H4 (cell line): ENCODE measurements around the gene SNTA1. TPM values are rescaled to one million over a fixed set of nuclear protein-coding genes. Genes with fewer than 3 reads are reported as not detected.
"Not testable (repeated sequence)": the region's sequence is repeated elsewhere in the genome, so short reads cannot be mapped to it uniquely, and the experiment has no call there.

ENCODE experiments used
- DNase-seq: peaks from one replicate; pipeline ENCODE4 v3.0.0-alpha.2; 2015; ENCODE audit warnings: low spot score
- total RNA-seq: library from RNA; depleted of rRNA; stranded (reverse); fragments of >200 nt; shearing (Covaris generic); gene quantifications from 2 replicates; pipeline ENCODE4 v1.2.3, GENCODE V29; 2014; rRNA removed

Gene SNTA1
- total RNA-seq, 1 experiment from 2014 or later: 9.2 TPM

GRCh38 chr20:33394718-33395117 lies 48.8 kb downstream of the SNTA1 start:
- DNase-seq: no peak

GRCh38 chr20:33393609-33394008 lies 50.0 kb downstream of the SNTA1 start:
- no peak for DNase-seq

GRCh38 chr20:33391722-33392415 lies 51.7 kb downstream of the SNTA1 start:
- DNase-seq: no peak

- not testable (repeated sequence) for DNase-seq
Measured at GRCh38 chr20:33389326-33389725, 54.2 kb downstream of the SNTA1 start.

GRCh38 chr20:33388268-33388667 lies 55.3 kb downstream of the SNTA1 start:
- DNase-seq: no peak

GRCh38 chr20:33387177-33387576 lies 56.4 kb downstream of the SNTA1 start:
- DNase-seq: peak; percentile 52

- DNase-seq: no peak
Measured at GRCh38 chr20:33386673-33387072, 56.9 kb downstream of the SNTA1 start.

GRCh38 chr20:33377366-33377765 lies 66.2 kb downstream of the SNTA1 start:
- DNase-seq: no peak

- peak; percentile 97 for DNase-seq
Measured at GRCh38 chr20:33373735-33374605, 69.6 kb downstream of the SNTA1 start.

- peak; percentile 28 for DNase-seq
Measured at GRCh38 chr20:33372993-33373441, 70.5 kb downstream of the SNTA1 start.

- no peak for DNase-seq
Measured at GRCh38 chr20:33370291-33370690, 73.3 kb downstream of the SNTA1 start.

GRCh38 chr20:33362898-33363297 lies 80.7 kb downstream of the SNTA1 start:
- DNase-seq: no peak

- no peak for DNase-seq
Measured at GRCh38 chr20:33359399-33360261, 83.9 kb downstream of the SNTA1 start.

Other genes starting within 250 kb of the SNTA1 start
- not detected in 2 replicates for gene BPIFA3, start 226.4 kb downstream of the SNTA1 start, total RNA-seq
- gene BPIFA1, start 207.8 kb downstream of the SNTA1 start, total RNA-seq: not detected in 2 replicates
- gene BPIFB1, start 160.5 kb downstream of the SNTA1 start, total RNA-seq: 0.56 and 0.76 TPM in 2 replicates
- 25.5 and 29.4 TPM in 2 replicates for gene CDK5RAP1, start 42.2 kb downstream of the SNTA1 start, total RNA-seq
- gene CBFA2T2, start 46.3 kb upstream of the SNTA1 start, total RNA-seq: 3.6 and 4.7 TPM in 2 replicates
- not detected in 2 replicates for gene C20orf144, start 218.6 kb upstream of the SNTA1 start, total RNA-seq
- not detected in 2 replicates for gene ACTL10, start 223.2 kb upstream of the SNTA1 start, total RNA-seq
- gene NECAB3, start 230.7 kb upstream of the SNTA1 start, total RNA-seq: 15.8 and 22.5 TPM in 2 replicates
- 15.1 and 17.0 TPM in 2 replicates for gene E2F1, start 242.6 kb upstream of the SNTA1 start, total RNA-seq